Raji (cell line): Measurements from ENCODE around the gene GOPC.

ENCODE experiments used
- POLR2A ChIP-seq: IDR thresholded peaks from 2 replicates; pipeline ENCODE4 v1.6.1; 2011; ENCODE audit warnings: low read depth, low read length, control low read depth; ENCODE audit not compliant: insufficient read depth

GOPC gene

DNA sequence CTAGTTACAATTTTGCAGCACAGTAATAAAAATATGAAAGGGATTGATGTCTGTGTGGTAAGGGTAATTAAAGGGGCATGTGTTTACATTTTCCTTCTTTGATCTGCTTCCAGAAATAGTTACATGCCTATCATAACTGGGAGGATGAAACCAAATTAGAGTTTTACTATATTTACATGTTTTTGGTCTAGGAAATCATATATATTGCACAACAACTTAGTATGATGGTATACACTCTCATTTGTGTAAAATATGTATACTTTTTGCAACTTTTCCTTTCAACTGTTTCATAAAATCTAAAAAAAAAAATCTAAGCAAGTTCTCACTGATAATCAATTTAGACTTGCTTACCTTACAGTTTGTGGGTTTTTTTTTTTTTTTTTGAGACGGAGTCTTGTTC lies 87.7 kb downstream of the GOPC start:
- no peak for TF ChIP-seq POLR2A

DNA sequence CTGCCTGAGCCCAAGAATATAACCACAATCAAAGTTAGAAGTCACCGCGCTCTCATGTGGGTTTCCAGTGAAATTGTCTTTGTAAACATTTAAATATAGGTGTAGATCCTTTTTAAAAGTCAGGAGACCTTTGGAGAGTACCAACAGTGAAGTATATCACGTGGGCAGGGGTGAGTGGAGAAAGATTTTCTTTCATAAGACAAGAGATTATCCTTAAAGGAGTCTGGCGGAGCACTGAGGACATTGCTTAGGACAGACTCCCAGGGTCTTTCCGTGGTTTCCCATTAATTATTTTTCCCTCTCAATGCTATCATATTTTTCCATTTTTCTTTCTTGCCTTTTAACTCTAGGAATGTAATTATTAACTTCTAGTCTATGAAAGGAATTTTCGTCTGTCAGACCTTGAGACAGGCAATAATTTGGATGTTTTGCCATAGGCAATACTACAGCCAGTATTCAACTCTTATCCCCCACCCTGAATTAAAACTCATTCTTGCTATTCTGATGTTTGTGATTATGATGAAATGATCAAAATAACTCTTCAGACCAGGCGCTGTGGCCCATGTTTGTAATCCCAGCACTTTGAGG lies 88.4 kb downstream of the GOPC start:
- no peak for TF ChIP-seq POLR2A

DNA sequence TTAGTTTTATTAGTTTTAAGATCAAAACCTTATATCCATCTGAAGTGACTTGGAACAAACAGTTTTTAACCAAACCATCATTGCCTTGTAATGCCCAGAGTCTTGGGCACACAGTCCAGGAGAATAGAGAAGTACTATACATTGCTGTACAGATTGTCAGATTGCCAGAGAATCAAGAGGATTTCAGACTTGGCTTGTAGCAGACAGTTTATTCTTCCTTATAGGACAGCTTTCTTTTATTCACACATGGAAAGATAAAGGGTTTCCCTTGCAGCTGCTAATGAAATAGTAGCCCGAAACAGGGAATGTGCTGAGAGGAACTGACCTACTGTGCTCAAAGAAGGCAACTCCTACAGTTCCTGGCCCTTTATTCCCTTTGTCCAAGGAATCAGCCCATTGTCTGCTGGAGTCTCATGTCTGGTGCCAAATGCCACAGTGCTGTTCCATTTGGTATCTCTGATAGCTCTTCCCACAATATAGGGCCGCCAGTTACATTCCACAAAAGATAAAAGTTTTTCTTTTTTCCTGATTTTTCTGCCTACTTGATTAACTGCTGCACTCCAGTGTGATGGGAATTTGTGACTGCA lies 89.2 kb downstream of the GOPC start:
- TF ChIP-seq POLR2A: no peak

DNA sequence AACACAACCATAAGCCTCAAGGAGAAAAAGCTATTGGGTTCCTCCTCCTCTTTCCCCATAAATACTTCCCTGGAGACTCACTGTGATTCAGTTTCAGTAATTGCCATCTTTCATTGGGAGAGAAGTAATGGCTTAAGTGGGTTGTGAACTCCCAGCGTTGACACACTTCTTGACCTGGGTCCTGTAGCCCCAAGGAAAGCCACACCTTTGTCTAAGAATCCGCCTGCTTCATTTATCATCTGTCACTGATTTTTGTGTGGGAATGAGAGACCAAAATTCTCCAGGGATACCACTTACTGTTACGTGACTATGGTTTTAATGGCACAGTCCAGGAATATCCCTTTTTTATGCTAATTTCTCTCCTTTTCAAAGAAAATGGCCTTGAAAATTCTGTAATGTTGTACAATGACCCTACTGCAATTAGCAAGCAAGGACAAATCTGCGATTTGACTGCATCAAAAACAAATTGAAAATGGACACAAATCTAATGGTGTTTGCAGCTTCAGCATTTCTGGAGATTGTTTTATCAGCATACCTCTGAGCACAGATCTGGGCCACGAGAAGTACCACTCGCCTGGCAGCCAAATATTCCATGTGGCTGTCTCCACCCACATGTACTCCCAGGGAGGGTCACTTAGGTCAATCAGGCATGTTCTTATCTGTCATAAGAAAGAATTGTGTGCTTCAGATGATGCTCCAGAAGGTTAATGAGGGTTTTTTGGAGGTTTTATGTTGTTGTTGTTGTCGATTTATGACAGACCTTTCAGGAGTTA lies 90.1 kb downstream of the GOPC start:
- TF ChIP-seq POLR2A: no peak
